ENCODE measurements around the gene BRD3. TPM values are rescaled to one million over a fixed set of nuclear protein-coding genes. Genes with fewer than 3 reads are reported as not detected.

Gene BRD3
- total and polyA plus RNA-seq, 2 of the 8 experiments (the other 6 are each of a cell fraction or from before 2014, with no cell fraction given), result 31.0 to 82.7 TPM

DNA sequence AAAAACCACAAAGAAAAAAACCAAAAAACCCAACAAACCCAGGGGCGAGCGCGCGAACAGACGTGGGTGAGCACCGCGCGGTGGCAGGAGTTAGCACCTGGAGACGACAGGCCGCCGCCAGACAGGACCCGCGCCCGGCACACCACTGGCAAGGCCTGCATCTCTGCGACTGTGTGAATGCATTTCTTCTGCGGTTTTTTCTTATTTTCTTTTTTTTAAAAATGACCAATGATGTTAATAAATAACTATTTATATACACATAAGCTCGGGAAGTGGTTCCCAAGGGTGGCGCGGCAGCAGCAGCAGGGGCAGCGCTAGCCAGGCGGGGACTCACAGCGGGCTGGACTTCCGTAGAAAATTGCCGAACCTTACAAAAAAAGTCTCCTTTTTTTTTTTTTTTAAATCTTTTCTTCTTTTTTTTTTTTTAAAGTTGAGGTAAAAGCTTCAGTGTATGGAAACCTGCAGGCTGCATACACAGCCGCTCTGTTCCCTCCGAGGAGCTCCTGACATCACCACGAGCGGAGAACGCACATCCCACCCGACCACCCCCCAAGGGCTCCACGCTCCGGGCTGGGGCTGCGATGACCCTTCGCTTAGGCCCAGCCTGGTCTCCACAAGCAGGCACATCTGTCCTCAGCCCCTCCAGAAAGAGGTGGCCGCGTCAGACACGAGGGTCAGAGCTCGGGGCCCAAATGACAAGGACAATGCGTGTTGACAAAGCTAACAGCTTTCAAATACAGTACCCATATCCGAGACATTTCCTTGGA, 35.2 kb downstream of the BRD3 start:
- Histone ChIP-seq H3K56ac (replicated peaks; ENCODE audit: insufficient read length, low read depth, low read length) (no peak overlapping the region), H3K9me3 (ENCODE audit: insufficient read depth in 2 of 2, low read depth in 1 of 2, low read length in 1 of 2) (no peaks in the 10 kb centered on the region), H3K36me3 (ENCODE audit: control insufficient read depth in 2 of 4, insufficient read depth in 4 of 4, low read length in 3 of 4) (peaks cover 29 to 61% (median 46%) of the 10 kb centered on the region in 4 experiments), H3K18ac (ENCODE audit: extremely low read depth, low read length) (no peak overlapping the region), H2BK5ac (ENCODE audit: low read depth, low read length) (no peak overlapping the region), H3K4me1 (replicated peaks in 1 of 4; ENCODE audit: control insufficient read depth in 3 of 4, insufficient read depth in 4 of 4, low read length in 3 of 4) (no peaks in the 10 kb centered on the region), H3K4ac (replicated peaks; ENCODE audit: insufficient read length, low read depth, low read length) (no peak overlapping the region), H3K14ac (ENCODE audit: insufficient read length) (no peak overlapping the region), H4K20me1 (replicated peaks in 1 of 2; ENCODE audit: control insufficient read depth in 1 of 2, insufficient read depth in 2 of 2, low read length in 2 of 2) (peaks cover 3 to 13% of the 10 kb centered on the region in 2 experiments), H4K8ac (ENCODE audit: extremely low read depth, insufficient read depth, low read length) (no peak overlapping the region), H3K23me2 (ENCODE audit: low read depth, low read length) (no peaks in the 10 kb centered on the region), H3K79me2 (ENCODE audit: control insufficient read depth in 1 of 2, insufficient read depth in 2 of 2, low read length in 2 of 2) (no peaks in the 10 kb centered on the region), H2BK12ac (ENCODE audit: low read depth, low read length) (no peak overlapping the region), H3K27me3 (replicated peaks in 1 of 4; ENCODE audit: control insufficient read depth in 3 of 4, extremely low read depth in 1 of 4, insufficient read depth in 3 of 4, low read length in 3 of 4) (no peaks in the 10 kb centered on the region), H2AK5ac (ENCODE audit: low read depth, low read length) (no peak overlapping the region), H2AFZ (ENCODE audit: low read length) (no peak overlapping the region), H3K79me1 (ENCODE audit: low read depth, low read length) (no peaks in the 10 kb centered on the region), H3K27ac (ENCODE audit: low read depth, low read length) (no peak overlapping the region), H4K91ac (replicated peaks; ENCODE audit: insufficient read length, low read length) (no peak overlapping the region), H2BK120ac (replicated peaks; ENCODE audit: low read depth, low read length) (no peak overlapping the region), H3K4me3 (ENCODE audit: extremely low read depth in 1 of 4, insufficient read depth in 2 of 4, low read depth in 3 of 4, low read length in 4 of 4) (no peak overlapping the region), H2BK20ac (ENCODE audit: low read length) (no peak overlapping the region), H3K23ac (ENCODE audit: insufficient read length) (no peak overlapping the region), H3K4me2 (ENCODE audit: insufficient read depth in 1 of 2, low read depth in 2 of 2, low read length in 2 of 2) (no peak overlapping the region), H2BK15ac (ENCODE audit: low read length) (no peak overlapping the region), H3K9ac (replicated peaks in 1 of 4; ENCODE audit: extremely low read depth in 1 of 4, low read depth in 3 of 4, low read length in 3 of 4) (no peak overlapping the region), H4K5ac (ENCODE audit: insufficient read length, low read depth, low read length) (no peak overlapping the region)
- ChIA-PET CTCF (ENCODE audit: partially characterized antibody) (interaction anchor here (0.6 to 1.4 kb wide), 3 partner anchors 15 to 290 kb away, joined by 3 read pairs; no protein-coding TSS in a partner anchor), POLR2A (ENCODE audit: partially characterized antibody) (interaction anchor here (1.3 to 1.8 kb wide), 2 partner anchors 10 to 25 kb away, joined by 3 to 5 read pairs; no protein-coding TSS in a partner anchor)
- no peak for FAIRE-seq
- 91% methylated on average over 30 of the region's 40 CpGs; no CpG with 5 or more reads in 1 of the 2 experiments for WGBS, 2 experiments (ENCODE audit: extremely low coverage in 1 of 2, insufficient coverage in 1 of 2, insufficient read length in 1 of 2, insufficient replicate concordance in 2 of 2, low coverage in 1 of 2, low lambda C conversion rate in 2 of 2, missing lambda C conversion rate in 1 of 2)
- no peak for DNase-seq (ENCODE audit: low read depth in 1 of 2, low spot score in 2 of 2)
- TF ChIP-seq SRF (IDR thresholded peaks at IDR 0.05; ENCODE audit: low read depth, low read length), result no peak
- no peak for TF ChIP-seq SP4 (IDR thresholded peaks at IDR 0.05; ENCODE audit: low read length)
- no peak for TF ChIP-seq KDM1A (IDR thresholded peaks at IDR 0.05; ENCODE audit: borderline replicate concordance, low read length)
